ENCODE results near the gene ETNK2. TPM values are rescaled to one million over a fixed set of nuclear protein-coding genes. Genes with fewer than 3 reads are reported as not detected.

Gene ETNK2
- total RNA-seq, 1 donor from 2014 or later = 6.8 TPM

DNA sequence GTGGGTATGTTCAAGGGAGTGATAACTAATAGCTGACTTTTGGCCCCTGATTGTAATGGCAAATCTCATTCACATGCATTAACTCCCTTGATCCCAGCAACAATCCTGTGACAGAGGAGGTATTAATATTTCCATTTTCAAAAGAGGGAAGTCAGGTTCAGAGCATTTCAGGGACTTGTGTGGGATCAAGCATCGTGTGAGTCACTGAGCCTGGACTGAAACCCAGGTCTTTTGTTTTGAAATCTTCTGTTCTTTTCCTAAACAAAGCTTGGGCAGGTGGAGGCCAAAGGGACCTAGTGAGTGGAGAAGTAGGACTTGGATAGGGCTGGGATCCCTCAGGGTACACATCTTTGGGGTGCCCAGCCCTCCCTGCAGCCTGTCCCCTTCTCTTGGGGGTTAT is 37.9 kb downstream of the ETNK2 start:
- Histone ChIP-seq H3K9ac (ENCODE audit: low read depth in 1 of 3, low read length in 3 of 3) (no peak overlapping the region), H3K27ac (ENCODE audit: low read depth, low read length) (no peak overlapping the region), H3K9me3 (ENCODE audit: control insufficient read depth in 3 of 3, low read length in 3 of 3) (no peaks in the 10 kb centered on the region), H3K4me1 (ENCODE audit: control insufficient read depth in 3 of 3, insufficient read depth in 3 of 3, low read length in 3 of 3) (peaks cover 0 to 14% (median 5%) of the 10 kb centered on the region in 3 donors), H3K36me3 (ENCODE audit: control insufficient read depth in 3 of 3, insufficient read depth in 3 of 3, low read length in 3 of 3) (peaks cover 7 to 23% (median 18%) of the 10 kb centered on the region in 3 donors), H3K27me3 (ENCODE audit: control insufficient read depth in 3 of 3, insufficient read depth in 3 of 3, low read length in 3 of 3) (no peaks in the 10 kb centered on the region), H3K4me3 (ENCODE audit: low read length in 3 of 3) (no peak overlapping the region)

DNA sequence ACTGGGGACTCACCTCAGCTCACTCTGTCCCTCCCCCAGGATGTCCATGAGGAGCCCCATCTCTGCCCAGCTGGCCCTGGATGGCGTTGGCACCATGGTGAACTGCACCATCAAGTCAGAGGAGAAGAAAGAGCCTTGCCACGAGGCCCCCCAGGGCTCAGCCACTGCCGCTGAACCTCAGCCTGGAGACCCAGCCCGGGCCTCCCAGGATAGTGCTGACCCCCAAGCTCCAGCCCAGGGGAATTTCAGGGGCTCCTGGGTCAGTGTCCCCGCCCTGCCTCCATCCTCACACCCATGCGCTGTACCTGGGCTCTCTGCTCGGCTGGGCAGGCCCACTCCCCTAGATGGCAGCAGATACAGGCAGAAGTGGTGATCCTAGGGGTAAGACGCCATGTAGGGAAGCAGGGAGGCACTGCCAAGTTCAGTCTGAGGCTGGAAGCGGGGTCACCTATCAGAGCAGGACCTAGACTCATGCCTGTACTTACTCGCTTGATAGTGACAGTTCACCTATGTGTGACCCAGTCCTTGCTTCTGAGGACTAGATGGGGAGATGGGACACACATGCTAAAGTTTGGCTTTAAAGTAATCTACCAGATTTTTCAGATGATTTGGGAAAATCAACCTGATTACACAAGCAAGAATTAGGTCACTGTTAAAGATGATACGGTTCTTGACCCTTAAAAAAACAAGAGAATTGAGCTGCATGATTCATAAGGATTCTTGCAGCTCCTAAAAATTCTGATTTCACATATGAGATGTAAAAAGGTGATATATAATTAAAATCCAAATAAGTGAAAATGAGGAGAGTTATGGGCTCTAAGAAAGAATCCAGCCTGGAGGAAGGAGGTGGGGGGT is 38.7 kb downstream of the ETNK2 start:
- peaks cover 0 to 18% (median 13%) of the 10 kb centered on the region in 3 donors for H3K36me3 ChIP-seq (ENCODE audit: control insufficient read depth in 3 of 3, insufficient read depth in 3 of 3, low read length in 3 of 3)
- H3K27me3 ChIP-seq (ENCODE audit: control insufficient read depth in 3 of 3, insufficient read depth in 3 of 3, low read length in 3 of 3) = no peaks in the 10 kb centered on the region
- H3K4me3 ChIP-seq (ENCODE audit: low read length in 3 of 3) = no peak overlapping the region
- no peaks in the 10 kb centered on the region for H3K9me3 ChIP-seq (ENCODE audit: control insufficient read depth in 3 of 3, low read length in 3 of 3)
- H3K4me1 ChIP-seq (ENCODE audit: control insufficient read depth in 3 of 3, insufficient read depth in 3 of 3, low read length in 3 of 3) = peaks cover 3 to 19% (median 5%) of the 10 kb centered on the region in 3 donors
- no peak overlapping the region for H3K27ac ChIP-seq (ENCODE audit: low read depth, low read length)
- no peak overlapping the region for H3K9ac ChIP-seq (ENCODE audit: low read depth in 1 of 3, low read length in 3 of 3)

DNA sequence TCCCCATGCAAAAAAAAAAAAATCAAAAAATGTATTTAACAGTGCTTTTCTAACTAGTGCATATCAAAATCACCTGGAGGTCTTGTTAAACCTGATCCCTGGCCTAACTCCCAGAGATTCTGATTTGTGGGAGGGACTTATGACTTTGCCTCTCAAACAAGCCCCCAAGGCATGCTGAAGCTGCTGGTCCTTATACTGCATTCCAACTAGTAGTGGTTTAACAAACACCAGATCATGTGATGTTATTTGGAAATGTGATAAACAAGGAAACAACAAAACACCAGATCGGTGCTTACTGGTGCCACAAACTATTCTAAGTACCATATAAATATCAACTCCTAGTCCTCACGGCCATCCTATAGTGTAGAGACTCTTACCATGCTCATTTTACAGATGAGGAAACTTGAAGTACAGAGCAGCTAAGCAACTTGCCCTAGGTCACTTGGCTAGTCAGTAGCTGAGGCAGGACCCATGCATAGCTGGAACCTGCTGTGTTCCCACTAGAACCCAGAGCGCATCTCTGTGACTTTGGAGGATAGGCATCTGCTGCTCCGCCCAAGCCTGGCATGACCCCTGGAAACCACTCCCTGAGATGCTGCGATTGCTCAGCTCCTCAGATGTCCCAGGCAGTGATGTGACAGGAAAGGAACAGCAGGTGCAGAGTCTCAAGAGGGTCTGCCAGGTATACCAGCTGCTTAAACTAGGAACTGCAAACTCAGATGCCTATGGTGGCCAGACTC is 40.8 kb downstream of the ETNK2 start:
- Histone ChIP-seq H3K4me1 (ENCODE audit: control insufficient read depth in 3 of 3, insufficient read depth in 3 of 3, low read length in 3 of 3) (peaks cover 10 to 28% (median 12%) of the 10 kb centered on the region in 3 donors), H3K27ac (ENCODE audit: low read depth, low read length) (no peak overlapping the region)

DNA sequence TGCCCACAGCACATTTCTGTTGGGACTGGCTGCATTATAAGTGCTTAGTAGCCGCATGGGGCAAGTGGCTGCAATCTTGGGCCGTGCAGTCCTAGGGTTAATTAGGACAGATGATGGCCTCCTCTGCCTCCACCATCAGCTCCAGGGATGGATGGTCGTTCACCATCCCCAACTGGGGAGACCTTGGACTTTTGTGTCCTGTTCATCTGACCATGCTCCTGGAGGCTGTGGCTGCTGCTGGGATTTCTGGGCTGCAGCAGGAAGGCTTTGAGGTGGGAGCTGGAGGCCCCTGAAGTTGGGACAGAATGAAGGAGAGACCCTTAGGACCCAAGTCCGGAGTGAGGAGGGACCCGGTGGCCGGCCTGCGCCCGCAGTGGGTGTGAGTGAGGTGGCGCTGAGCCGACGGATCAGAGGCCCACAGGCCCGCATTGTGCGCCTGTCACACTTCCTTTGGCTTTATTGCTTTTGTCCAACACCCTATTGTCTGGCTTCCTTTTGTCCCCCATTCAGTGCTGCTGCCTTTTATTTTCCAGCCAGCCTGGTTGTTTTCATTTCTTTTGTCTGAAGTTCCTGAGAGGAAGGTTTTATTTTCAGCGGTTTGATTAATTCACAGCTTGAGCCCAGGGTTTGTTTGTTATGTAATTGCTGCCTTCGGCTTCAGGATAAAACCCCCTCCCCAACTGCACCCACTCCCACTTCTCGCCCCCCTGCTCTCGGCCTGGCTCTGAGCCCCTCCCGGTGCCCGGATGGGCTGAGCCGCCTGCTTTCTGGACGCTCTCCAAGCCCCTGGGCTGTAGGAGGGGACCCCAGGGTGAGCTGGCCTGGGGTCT is 43.3 kb downstream of the ETNK2 start:
- Histone ChIP-seq H3K9ac (ENCODE audit: low read depth in 1 of 3, low read length in 3 of 3) (peak overlapping the region in 1 of 3 donors; percentile 25), H3K27me3 (ENCODE audit: control insufficient read depth in 3 of 3, insufficient read depth in 3 of 3, low read length in 3 of 3) (no peaks in the 10 kb centered on the region), H3K27ac (ENCODE audit: low read depth, low read length) (no peak overlapping the region), H3K4me1 (ENCODE audit: control insufficient read depth in 3 of 3, insufficient read depth in 3 of 3, low read length in 3 of 3) (peaks cover 24 to 38% (median 24%) of the 10 kb centered on the region in 3 donors), H3K36me3 (ENCODE audit: control insufficient read depth in 3 of 3, insufficient read depth in 3 of 3, low read length in 3 of 3) (no peaks in the 10 kb centered on the region), H3K9me3 (ENCODE audit: control insufficient read depth in 3 of 3, low read length in 3 of 3) (no peaks in the 10 kb centered on the region), H3K4me3 (ENCODE audit: low read length in 3 of 3) (no peak overlapping the region)

More for the DNA sequence above, 40.8 kb downstream of the ETNK2 start:
- Histone ChIP-seq H3K36me3 (ENCODE audit: control insufficient read depth in 3 of 3, insufficient read depth in 3 of 3, low read length in 3 of 3) (peaks cover 0 to 4% (median 0%) of the 10 kb centered on the region in 3 donors), H3K4me3 (ENCODE audit: low read length in 3 of 3) (no peak overlapping the region), H3K9me3 (ENCODE audit: control insufficient read depth in 3 of 3, low read length in 3 of 3) (no peaks in the 10 kb centered on the region), H3K27me3 (ENCODE audit: control insufficient read depth in 3 of 3, insufficient read depth in 3 of 3, low read length in 3 of 3) (no peaks in the 10 kb centered on the region), H3K9ac (ENCODE audit: low read depth in 1 of 3, low read length in 3 of 3) (no peak overlapping the region)

DNA sequence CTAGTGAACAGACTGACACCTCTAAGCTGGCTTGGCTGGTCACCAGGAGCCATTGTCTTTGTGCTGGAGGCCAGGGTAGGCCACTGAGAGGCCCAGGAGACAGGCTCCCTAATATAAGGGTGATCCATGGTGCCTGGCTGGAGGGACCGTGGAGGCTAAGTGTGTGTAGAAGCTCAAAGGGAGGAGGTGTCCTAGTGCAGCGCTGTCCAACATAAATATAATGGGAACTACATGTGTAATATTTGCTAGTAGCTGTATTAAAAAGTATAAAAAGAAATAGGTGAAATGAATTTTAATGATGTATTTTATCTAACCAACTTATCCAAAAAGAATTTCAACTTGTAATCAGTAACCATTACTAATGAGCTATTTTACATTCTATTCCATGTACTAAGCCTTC is 44.0 kb downstream of the ETNK2 start:
- Histone ChIP-seq H3K27me3 (ENCODE audit: control insufficient read depth in 3 of 3, insufficient read depth in 3 of 3, low read length in 3 of 3) (no peaks in the 10 kb centered on the region), H3K9me3 (ENCODE audit: control insufficient read depth in 3 of 3, low read length in 3 of 3) (no peaks in the 10 kb centered on the region), H3K4me3 (ENCODE audit: low read length in 3 of 3) (no peak overlapping the region), H3K4me1 (ENCODE audit: control insufficient read depth in 3 of 3, insufficient read depth in 3 of 3, low read length in 3 of 3) (peaks cover 30 to 41% (median 30%) of the 10 kb centered on the region in 3 donors), H3K36me3 (ENCODE audit: control insufficient read depth in 3 of 3, insufficient read depth in 3 of 3, low read length in 3 of 3) (no peaks in the 10 kb centered on the region), H3K9ac (ENCODE audit: low read depth in 1 of 3, low read length in 3 of 3) (no peak overlapping the region), H3K27ac (ENCODE audit: low read depth, low read length) (no peak overlapping the region)

DNA sequence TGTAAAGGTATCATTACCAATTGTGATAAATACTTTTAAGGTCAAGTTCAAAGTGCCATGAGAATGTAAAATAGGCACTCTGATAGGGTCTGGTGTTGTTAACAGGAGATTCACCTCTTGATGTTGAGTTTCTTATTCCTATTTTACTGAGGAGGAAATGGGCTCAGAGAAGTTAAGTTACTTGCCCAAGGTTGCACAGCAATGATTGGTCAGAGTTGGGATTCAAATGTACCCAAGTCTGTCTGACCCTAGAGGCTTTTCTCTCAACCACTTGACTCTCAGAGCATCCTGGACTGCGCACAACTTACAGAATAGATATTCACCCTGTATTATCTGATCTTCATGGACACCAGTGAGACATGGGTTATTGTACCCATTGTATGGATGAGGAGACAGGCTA is 45.0 kb downstream of the ETNK2 start:
- Histone ChIP-seq H3K4me3 (ENCODE audit: low read length in 3 of 3) (no peak overlapping the region), H3K9ac (ENCODE audit: low read depth in 1 of 3, low read length in 3 of 3) (no peak overlapping the region), H3K36me3 (ENCODE audit: control insufficient read depth in 3 of 3, insufficient read depth in 3 of 3, low read length in 3 of 3) (no peaks in the 10 kb centered on the region), H3K9me3 (ENCODE audit: control insufficient read depth in 3 of 3, low read length in 3 of 3) (no peaks in the 10 kb centered on the region), H3K27me3 (ENCODE audit: control insufficient read depth in 3 of 3, insufficient read depth in 3 of 3, low read length in 3 of 3) (no peaks in the 10 kb centered on the region), H3K4me1 (ENCODE audit: control insufficient read depth in 3 of 3, insufficient read depth in 3 of 3, low read length in 3 of 3) (peaks cover 41 to 48% (median 41%) of the 10 kb centered on the region in 3 donors), H3K27ac (ENCODE audit: low read depth, low read length) (no peak overlapping the region)

DNA sequence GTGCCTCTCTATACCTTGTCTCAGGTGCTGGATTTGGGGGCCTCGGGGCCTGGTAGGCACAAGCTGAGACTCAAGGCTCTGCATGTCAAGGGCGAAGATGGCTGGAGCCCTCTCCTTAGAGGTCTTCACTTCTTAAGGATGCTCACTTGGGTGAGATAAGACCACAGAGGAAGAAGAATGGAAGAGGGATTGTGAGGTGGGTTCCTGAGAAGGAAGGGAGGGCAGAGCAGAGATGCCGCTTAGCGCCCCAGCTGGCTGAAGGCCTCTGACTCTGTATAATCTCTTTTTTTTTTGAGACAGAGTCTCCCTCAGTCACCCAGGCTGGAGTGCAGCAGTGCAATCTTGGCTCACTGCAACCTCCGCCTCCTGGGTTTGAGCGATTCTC is 46.7 kb downstream of the ETNK2 start:
- H3K27ac ChIP-seq (ENCODE audit: low read depth, low read length) = no peak overlapping the region
- H3K9me3 ChIP-seq (ENCODE audit: control insufficient read depth in 3 of 3, low read length in 3 of 3) = no peaks in the 10 kb centered on the region
- peak overlapping the region in 1 of 3 donors; percentile 13 for H3K4me3 ChIP-seq (ENCODE audit: low read length in 3 of 3)
- H3K36me3 ChIP-seq (ENCODE audit: control insufficient read depth in 3 of 3, insufficient read depth in 3 of 3, low read length in 3 of 3) = no peaks in the 10 kb centered on the region
- no peaks in the 10 kb centered on the region for H3K27me3 ChIP-seq (ENCODE audit: control insufficient read depth in 3 of 3, insufficient read depth in 3 of 3, low read length in 3 of 3)
- H3K9ac ChIP-seq (ENCODE audit: low read depth in 1 of 3, low read length in 3 of 3) = peak overlapping the region in 1 of 3 donors; percentile 16
- peaks cover 45 to 50% (median 50%) of the 10 kb centered on the region in 3 donors for H3K4me1 ChIP-seq (ENCODE audit: control insufficient read depth in 3 of 3, insufficient read depth in 3 of 3, low read length in 3 of 3)

DNA sequence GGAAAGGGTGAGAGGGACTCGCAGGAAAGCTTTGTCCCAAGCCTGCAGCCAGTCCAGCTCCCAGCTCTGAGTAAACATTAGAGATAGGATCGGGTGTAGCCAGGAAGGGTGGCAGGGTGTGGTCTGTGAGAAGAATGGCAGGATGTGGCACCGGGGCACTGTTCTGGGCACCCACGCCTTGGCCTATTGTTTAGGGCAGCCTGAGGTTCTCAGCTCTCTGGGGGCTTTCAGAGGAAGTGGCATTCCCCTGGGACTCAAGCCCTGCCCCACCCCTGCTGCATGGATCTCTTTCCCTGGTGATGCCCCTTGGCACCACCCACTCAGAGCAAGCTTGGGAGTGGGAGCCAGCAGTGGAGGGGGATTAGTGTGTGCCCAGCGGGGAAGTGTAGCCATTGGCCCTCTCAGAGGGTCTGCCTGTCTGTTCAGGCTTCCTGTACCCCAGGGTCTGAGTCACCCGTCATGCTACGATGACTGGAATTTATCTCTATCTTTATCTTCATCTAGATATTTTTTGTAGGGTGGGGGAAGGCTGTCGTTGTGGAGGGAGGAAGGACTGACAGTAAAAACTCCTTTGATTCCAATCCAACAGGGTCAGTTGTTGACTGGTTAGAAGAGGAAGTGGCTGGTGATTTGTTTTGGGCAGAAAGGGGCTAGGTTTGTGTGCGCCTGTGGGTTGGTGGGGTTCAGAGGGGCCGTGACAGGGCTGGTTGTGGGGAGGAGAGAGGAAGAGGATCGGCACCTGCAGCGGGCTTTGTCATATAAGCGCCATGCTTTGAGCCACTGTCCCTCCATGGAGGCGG is 47.3 kb downstream of the ETNK2 start:
- Histone ChIP-seq H3K27me3 (ENCODE audit: control insufficient read depth in 3 of 3, insufficient read depth in 3 of 3, low read length in 3 of 3) (no peaks in the 10 kb centered on the region), H3K9ac (ENCODE audit: low read depth in 1 of 3, low read length in 3 of 3) (peak overlapping the region in 1 of 3 donors; percentile 25), H3K36me3 (ENCODE audit: control insufficient read depth in 3 of 3, insufficient read depth in 3 of 3, low read length in 3 of 3) (no peaks in the 10 kb centered on the region), H3K27ac (ENCODE audit: low read depth, low read length) (peak overlapping the region; percentile 42), H3K4me1 (ENCODE audit: control insufficient read depth in 3 of 3, insufficient read depth in 3 of 3, low read length in 3 of 3) (peaks cover 45 to 56% (median 54%) of the 10 kb centered on the region in 3 donors), H3K9me3 (ENCODE audit: control insufficient read depth in 3 of 3, low read length in 3 of 3) (no peaks in the 10 kb centered on the region), H3K4me3 (ENCODE audit: low read length in 3 of 3) (no peak overlapping the region)

DNA sequence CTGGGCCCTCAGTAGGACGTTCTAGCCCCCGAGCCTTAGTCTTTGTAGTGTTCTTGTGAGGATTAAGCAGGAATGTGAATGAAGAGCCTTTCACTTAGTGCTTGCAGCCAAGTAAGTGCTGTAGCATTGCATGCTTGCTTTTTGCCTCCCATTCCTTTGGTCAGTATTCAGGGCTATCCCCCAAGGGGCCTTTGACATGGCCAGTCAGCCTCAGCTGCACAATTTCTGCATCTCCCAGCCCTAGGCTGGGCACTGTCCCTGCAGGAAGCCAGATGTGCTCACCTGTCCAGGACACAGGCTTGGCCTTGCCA is 48.5 kb downstream of the ETNK2 start:
- Histone ChIP-seq H3K9ac (ENCODE audit: low read depth in 1 of 3, low read length in 3 of 3) (no peak overlapping the region), H3K4me3 (ENCODE audit: low read length in 3 of 3) (peak overlapping the region in 1 of 3 donors; percentile 29), H3K27ac (ENCODE audit: low read depth, low read length) (peak overlapping the region; percentile 42), H3K36me3 (ENCODE audit: control insufficient read depth in 3 of 3, insufficient read depth in 3 of 3, low read length in 3 of 3) (no peaks in the 10 kb centered on the region), H3K4me1 (ENCODE audit: control insufficient read depth in 3 of 3, insufficient read depth in 3 of 3, low read length in 3 of 3) (peaks cover 44 to 54% (median 50%) of the 10 kb centered on the region in 3 donors), H3K9me3 (ENCODE audit: control insufficient read depth in 3 of 3, low read length in 3 of 3) (no peaks in the 10 kb centered on the region), H3K27me3 (ENCODE audit: control insufficient read depth in 3 of 3, insufficient read depth in 3 of 3, low read length in 3 of 3) (no peaks in the 10 kb centered on the region)

Data from skeletal muscle tissue (tissue), 4 donors.